ELF-1 (cell line): ENCODE data around the gene STAT5B.
"Not testable (repeated sequence)": the region's sequence is repeated elsewhere in the genome, so short reads cannot be mapped to it uniquely, and the experiment has no call there.

ENCODE experiments used
- DNase-seq: peaks from one replicate; pipeline ENCODE4 v3.0.0-alpha.2; 2016; ENCODE audit warnings: low read depth, low spot score

The STAT5B gene

DNA sequence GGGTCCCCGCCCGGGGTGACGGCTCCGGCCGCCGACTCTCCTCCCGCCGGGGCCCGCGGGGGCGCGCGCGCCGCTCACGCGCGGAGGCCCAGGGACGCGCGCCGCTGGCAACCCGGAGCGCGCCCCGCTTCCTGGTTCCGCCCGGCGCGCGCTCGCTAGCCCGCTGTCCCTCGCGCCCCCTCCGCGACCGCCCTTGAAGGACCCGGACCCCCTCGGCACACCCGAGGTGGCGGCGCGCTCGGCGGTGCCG, at the start of gene STAT5B:
Gene STAT5B, minus strand, starts transcription at position 33 of the 250 bp plus-strand sequence. CDS start 44,264 bp downstream, outside the sequence.
- DNase-seq, result no peak

DNA sequence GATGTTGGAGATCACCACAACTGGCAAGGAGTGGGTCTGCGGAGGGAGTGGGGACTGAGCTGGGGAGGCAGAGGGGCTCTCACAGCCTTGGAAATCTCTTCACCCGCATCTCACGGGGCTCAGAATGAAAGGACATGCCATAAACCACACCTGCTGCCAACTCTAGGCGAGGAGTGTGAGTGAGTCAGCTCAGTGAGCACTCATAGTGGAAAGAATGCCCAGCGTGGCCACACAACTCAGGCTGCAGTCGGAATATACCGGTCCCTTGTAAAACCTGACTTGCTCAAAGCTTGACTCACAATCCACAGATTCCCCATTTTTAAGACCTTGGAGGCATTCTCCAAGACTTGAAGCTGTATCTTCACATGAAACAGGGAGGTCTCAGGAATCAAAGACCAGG, 48.8 kb upstream of the STAT5B start:
- no peak for DNase-seq

DNA sequence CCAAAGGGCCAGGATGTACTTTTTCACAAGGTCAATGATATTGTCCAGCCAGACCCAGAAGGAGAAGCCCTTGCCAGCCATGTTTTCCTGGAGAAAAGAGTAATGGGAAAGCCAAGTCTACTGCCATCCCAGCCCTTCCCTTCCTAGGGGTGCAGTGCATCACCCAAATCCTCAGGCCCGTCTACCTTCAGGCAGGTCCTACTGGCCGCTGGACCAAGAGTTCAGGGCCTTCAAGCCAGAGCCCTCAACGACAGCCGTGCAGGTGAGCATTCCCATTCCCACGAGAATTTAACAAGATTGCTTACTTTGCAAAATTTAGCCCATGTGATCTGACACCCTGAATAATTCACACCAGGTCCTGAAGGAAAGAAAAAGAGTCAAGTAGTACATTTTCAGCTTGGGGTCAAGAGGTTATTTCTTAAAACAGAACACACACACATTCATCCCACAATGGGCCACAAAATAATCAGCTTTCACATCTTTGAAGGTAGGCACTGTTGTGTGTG, 47.1 kb upstream of the STAT5B start:
- DNase-seq, result no peak

DNA sequence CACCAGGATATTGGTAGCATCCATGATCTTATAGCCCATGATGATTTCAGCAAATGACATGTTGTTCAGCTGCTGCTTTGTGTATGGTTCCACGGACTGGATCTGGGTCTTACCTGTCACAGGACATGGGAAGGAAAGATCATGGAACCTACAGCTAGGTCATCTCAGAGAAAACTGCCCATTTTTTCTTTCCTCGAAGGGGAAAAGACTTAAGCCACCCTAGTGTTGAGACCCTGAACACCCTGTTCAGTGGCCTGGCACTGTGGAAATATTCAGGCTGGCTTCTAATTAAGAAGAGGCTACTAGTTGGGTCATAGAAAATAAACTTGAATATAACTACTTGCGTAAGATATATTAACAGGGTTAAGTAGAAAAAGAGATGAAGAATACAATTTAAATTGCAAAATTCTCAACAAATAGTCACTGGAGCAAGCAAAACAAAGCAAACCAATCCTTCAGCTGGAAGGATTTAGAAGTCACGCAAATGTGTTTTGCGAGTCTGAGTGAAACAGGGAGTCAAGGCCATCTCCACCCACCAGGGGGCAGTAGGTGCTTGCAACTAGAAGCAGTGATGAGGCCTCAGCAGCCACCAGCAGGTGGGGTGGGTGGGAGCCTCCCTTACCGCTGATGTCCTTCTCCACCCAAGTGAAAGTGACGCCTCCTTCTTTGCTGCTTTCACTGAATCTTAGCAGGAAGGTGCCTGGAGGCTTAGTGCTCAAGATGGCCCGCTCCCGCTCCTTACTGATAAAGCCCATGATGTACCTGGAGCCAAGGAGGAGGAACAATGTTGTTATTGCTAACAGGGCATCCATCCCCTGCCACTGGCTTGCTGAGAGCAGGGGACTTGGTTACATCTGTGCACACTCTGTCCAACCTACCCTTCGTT, 46.4 kb upstream of the STAT5B start:
- peak; percentile 98 for DNase-seq

DNA sequence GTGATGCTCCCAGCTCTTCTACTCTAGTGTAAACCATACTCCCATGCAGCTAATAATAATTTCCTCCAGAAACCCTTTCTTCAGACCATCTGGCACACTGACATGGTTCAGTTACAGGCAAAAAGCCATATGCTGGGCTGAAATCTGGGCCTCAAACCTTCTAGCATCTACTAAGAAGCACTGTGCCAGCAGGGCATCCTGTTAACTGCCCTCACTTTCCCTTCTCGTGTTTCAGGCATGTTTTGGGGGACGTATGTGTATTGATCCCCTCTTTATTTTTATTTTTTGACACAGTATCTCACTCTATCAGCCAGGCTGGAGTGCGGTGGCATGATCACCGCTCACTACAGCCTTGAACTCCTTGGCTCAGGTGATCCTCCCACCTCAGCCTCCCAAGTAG, 45.4 kb upstream of the STAT5B start:
- no peak for DNase-seq

DNA sequence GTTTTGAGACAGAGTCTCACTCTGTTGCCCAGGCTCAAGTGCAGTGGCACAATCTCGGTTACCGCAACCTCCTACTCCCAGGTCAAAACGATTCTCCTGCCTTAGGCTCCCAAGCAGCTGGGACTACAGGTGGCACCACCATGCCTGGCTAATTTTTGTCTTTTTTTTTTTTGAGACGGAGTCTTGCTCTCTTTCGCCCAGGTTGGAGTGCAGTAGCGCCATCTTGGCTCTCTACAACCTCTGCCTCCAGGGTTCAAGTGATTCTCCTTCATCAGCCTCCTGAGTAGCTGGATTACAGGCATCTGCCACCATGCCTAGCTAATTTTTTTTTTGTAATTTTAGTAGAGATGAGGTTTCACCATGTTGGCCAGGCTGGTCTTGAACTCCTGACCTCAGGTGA, 41.8 kb upstream of the STAT5B start:
- not testable (repeated sequence) for DNase-seq

DNA sequence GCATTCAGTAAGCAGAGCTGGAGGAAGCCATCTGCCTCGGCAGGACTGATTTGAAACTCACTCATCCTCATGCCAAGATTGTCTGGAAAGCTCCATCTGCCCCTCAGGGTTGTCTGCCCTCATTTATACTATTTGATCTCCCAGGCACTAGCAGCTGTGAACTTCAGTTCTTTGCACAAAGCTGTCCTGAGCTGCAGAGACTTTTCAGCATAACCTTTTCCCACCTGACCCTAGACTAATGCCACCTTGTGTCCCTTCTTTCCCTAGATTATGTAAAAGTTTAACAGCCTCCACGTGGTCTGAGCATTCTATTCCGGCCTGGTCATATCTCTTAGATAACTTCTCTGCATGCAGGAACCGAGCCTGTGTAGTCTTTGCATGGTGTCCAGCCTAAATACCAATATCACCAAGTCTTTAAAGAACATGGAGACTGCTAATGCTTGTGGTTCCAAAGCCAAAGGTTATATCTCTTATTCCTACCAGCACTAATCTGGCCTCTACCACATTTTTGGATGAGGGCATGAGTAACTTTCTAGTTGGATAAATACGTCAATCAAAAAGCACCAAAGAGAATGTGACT, 41.2 kb upstream of the STAT5B start:
- no peak for DNase-seq

DNA sequence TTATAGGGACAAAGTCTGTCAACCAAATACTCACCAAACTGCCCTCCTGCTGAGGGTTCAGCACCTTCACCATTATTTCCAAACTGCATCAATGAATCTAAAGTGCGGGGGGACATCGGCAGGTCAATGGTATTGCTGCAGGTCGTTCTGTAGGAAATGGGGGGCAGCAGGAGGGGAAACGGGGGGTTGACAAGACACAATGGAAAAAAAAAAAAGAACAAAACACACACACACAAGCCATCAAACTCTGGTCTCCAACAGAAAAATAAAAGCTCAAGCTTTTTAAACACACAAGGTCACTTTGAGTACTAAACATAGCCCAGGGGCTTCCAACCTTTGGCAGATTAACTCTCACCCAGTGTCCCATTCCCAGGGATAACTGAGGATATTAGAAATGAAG, 40.6 kb upstream of the STAT5B start:
- DNase-seq, result no peak

DNA sequence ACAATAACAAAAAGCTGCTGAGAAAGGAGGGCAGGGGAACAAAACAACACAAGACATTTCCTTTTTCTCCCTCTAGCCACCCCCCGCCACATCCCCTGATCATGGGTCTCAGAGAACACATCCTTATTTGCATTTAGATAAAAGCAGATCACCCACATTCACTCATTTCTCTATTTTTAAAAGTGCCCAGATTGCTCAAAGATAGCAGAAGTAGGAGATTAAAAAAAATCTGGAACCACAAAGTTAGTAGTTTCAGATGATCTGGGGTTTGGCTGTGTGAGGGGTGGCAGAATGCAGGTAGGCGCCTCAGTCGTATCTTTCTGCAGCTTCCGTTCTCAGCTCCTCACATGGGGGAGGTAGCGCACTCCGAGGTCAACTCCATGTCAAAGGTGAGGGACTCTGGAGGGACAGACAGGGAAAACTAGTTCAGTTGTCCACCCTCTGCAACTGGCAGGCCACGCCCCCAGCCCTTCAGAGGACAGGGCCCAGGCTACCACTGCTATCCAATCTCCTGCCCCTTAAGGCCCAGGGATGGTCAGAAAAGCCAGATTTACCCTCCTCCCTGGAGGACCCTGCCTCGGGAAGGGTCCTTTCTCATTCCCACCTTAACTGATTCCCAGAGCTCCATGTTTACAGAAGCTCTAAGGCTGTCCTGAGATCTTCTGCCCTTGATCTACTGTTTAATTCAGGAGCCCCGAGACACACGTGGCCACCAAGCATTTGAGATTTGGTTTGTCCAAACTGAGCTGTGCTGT, 39.4 kb upstream of the STAT5B start:
- DNase-seq, result no peak

DNA sequence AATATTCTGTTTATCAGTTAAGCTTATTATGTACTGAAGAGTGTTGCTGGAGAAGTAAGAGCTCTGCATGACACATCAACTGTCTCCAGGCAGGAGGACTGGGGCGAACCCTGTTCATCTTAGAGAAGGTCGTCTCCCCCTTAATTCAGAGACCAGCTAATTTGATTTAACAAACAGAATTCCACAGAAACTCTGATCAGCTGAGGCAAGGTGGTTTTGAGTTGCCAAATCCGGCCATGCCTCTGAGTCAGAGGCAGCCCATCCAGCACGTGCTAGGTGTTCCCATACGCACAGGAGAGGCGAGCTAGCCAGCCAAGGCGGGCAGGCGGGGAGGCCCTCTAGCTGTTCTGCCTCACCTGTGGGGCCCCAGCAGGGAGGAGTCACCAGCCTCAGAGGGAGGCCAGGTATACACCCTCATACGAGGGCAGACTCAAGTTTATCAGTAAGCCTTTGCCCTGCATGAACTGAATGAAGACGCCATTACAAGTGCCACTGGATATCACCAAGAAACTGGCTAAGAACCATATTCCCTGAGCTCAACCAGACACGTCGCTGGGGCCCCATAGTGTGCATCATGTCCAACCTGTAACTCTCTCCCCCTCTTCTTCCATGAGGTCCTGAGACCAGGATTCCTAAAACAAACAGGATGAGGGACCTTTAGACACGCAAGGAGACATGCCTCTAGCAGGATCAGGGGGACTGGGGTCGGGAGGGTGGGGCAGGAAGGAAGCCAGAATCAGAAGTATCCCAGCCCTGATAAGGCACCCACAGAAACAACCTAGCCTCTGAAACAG, 37.8 kb upstream of the STAT5B start:
- DNase-seq, result no peak

DNA sequence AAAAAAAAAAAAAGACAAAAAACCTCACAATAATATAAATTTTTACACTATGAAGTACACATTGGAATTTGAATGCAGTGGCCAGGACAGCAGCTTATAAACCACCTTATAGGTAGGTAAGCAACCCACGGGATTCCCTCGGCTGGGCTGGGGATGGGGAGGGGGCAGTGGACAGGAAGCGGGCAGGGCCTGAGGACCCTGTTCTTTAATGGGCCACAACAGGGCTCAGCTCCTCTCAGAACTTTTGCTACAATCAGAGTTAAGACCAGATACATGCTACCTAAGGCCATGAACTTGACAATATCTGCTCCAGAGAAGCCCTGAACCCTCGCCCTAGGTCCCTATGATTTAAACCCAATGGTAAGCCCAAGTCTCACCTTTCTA, 37.2 kb upstream of the STAT5B start:
- DNase-seq, result no peak

DNA sequence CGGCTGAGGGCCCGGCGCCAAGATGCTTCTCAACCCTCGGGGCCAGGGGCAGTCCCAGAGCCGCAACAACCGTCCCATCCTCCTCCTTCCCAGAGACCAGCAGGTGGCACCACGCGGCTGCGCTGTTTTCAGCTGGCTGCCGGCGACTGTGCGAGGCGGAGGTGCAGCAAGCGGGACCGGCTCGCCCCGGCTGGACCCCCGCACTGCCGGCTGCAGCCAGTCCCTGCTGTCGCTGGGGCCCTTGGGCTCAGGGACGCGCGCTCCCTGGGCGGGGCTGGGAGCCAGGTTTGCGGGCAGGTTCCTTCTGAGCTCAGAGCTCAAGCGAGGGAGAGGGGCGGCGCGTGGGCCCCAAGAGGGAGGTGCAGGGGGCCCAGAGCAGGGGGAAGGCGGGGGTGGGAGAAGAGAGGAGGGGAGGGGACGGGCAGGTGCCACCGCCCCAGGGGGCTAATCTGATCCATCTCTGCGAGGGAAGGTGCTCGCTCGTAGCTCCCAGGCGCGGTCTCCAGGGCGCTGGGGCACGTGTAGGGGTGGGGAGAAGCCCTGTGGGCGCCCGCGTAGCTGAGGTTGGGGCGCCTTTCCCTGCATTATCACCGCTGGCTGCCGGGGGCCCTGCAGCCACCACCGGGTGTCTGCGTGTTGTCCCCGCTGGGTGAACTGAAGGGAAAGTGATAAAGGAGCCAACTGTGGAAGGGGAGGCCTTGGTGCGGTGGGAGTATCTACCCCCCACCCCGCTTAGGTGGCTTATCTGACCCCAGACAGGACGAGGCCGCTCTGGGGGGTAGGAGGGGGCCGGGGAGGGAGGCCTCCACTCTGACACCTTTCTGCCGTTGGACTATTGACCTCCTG, 36.3 kb upstream of the STAT5B start:
- peak; percentile 94 for DNase-seq

DNA sequence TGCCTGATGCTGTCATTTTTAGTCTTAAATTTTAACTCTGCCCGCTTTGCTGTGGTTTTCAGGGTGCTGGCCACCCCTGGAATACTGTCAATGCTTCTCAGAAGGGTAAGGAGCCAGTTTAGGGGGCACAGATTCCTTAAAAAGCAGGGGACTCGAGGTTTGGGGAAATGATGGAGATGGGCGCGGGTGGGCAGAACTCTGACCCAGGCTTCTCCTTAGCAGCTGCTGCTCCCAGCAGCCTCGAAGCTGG, 35.8 kb upstream of the STAT5B start:
- no peak for DNase-seq

DNA sequence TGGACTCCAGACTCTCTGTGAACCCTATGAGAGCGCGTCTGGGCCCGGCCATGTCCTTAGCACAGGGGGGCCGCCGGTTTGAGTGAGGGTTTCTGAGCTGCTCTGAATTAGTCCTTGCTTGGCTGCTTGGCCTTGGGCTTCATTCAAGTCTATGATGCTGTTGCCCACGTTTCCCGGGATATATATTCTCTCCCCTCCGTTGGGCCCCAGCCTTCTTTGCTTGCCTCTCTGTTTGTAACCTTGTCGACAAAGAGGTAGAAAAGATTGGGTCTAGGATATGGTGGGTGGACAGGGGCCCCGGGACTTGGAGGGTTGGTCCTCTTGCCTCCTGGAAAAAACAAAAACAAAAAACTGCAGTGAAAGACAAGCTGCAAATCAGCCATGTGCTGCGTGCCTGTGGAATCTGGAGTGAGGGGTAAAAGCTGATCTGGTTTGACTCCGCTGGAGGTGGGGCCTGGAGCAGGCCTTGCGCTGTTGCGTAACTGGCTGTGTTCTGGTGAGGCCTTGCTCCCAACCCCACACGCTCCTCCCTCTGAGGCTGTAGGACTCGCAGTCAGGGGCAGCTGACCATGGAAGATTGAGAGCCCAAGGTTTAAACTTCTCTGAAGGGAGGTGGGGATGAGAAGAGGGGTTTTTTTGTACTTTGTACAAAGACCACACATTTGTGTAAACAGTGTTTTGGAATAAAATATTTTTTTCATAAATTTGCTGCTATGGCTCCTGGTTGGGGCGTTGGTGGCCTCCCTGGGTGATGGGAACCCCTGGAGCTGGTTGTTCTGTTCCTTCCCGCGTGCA, 35.2 kb upstream of the STAT5B start:
- peak; percentile 88 for DNase-seq

DNA sequence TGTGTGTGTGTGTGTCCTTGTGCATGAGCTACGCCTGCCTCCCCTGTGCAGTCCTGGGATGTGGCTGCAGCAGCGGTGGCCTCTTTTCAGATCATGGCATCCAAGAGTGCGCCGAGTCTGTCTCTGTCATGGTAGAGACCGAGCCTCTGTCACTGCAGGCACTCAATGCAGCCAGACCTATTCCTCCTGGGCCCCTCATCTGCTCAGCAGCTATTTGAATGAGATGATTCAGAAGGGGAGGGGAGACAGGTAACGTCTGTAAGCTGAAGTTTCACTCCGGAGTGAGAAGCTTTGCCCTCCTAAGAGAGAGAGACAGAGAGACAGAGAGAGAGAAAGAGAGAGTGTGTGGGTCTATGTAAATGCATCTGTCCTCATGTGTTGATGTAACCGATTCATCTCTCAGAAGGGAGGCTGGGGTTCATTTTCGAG, 34.6 kb upstream of the STAT5B start:
- DNase-seq, result no peak

DNA sequence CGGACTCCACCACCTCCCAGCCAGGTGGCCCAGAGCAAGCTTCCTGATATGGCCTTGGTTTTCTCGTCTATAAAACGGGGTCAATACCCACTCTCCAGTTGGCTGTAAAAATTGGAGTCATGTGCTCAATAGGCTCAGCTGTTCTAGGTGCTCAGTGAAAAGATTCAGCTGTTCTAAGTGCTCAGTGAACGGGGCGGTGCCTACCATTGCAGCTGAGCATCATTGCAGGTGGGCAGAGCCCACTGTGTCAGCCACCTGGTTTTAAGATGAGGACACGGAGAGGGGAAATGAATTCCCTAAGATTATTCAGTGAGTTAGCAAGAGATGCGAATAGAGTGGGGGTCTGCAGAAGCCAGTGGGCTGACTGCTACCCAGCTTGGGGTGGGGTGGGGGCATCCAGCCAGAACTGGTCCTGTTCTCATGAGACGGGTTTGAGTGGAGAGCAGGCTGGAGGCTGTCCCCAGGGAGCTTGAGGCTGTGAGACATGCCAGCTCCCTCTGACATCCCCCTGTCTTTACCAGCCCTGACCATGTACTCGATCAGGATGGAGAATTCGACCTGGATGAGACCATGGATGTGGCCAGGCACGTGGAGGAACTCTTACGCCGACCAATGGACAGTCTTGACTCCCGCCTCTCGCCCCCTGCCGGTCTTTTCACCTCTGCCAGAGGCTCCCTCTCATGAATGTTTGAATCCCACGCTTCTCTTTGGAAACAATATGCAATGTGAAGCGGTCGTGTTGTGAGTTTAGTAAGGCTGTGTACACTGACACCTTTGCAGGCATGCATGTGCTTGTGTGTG, 34.0 kb upstream of the STAT5B start:
- no peak for DNase-seq

DNA sequence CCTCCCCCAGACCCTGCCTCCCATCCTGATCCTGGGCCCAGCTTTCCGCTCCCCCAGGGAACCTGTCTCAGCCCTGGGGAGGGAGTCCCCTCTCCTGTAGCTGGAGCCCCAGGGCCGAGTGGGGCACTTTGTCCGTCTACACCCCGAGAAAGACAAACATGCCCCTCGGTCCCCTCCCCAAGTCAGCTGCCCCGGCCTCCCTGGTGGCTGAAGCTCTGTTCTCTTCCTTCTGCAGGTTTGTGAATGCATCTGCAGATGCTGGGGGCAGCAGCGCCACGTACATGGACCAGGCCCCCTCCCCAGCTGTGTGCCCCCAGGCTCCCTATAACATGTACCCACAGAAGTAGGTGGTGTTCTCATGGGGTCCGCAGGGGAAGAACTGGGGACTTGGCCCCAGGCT, 33.0 kb upstream of the STAT5B start:
- DNase-seq, result no peak

DNA sequence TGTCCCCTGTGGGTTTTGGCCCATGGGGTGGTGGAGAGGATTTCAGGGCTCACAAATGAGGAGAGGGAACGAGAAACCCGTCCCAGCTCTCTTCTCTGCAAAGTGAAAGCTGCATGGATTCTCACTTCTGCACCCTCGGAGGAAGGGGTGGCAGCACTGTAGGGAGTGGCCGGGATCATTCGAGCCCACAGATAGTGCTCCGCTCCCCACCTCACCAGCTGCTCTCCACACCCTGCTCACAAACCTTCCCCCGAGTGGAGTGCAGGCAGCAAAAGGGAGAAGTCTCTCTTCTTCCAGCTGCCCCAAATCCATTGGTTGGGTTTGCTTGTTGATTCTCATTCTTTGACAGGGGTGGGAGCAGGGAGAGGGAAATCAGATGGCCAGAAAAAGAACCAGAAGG, 32.3 kb upstream of the STAT5B start:
- DNase-seq, result no peak

DNA sequence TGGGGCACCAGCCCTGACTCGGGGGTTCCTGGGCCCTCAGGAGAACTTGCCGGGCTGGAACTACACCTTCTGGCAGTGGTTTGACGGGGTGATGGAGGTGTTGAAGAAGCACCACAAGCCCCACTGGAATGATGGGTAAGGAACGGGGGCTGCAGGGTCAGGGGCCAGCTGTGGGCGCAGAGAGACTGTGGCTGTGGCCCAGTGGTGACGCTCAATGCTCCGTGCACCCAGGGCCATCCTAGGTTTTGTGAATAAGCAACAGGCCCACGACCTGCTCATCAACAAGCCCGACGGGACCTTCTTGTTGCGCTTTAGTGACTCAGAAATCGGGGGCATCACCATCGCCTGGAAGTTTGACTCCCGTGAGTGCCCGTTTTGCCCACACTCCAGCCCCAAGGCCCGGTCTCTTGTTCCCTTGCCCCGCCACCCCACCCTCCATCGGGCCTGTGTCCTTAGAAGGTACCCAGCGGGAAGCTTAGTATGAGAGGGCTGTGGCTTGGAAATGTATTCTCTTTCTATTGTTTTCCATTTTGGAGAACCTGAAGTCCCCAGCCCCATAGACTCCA, 31.3 kb upstream of the STAT5B start:
- DNase-seq, result no peak

DNA sequence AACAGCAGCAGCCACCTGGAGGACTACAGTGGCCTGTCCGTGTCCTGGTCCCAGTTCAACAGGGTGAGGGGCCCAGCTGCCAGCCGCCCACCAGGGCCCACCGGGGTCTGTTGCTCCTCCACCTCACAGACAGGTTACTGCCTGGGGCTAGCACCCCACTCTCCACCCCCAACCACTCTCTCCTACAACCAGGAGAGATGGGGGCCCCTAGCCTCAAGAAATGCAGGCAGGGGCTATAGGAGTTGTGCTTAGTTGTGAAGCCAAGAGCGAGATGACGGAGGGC, 30.1 kb upstream of the STAT5B start:
- DNase-seq, result no peak
